ENCODE measurements around the gene PARVG. TPM values are rescaled to one million over a fixed set of nuclear protein-coding genes. Genes with fewer than 3 reads are reported as not detected.

PARVG gene
- total and polyA plus RNA-seq, 2 donors (not counting 3 experiments of a cell fraction or from before 2014, with no cell fraction given) = 0.82 TPM; not detected in 1

DNA sequence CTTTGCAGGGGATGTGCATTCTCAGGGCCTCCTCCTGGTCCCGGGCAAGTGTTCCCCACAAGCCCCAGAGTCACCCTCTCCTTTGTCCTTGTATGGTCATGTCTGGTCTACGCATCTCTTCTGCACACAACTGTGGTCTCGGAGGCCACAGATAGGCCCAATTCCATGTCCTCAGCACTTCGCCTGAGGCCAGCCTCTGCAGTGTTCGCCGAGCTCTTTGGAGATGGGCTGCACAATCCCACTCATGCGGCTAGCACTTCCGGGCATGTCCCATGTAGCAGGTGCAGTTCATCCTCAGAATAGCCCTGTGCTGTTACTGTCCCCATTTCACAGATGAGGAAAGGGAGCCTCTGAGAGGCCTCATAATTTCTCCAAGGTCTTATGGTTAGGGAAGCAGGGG lies 7.6 kb downstream of the PARVG start:
- Histone ChIP-seq H2AFZ (ENCODE audit: low read depth, low read length) (no peak overlapping the region), H3K9me1 (replicated peaks; ENCODE audit: control insufficient read depth, extremely low read depth, insufficient read depth, low read length) (no peaks in the 10 kb centered on the region), H3K36me3 (ENCODE audit: control insufficient read depth in 2 of 2, extremely low read depth in 1 of 2, insufficient read depth in 2 of 2, low read length in 2 of 2) (no peaks in the 10 kb centered on the region), H3K9ac (replicated peaks; ENCODE audit: extremely low read depth, insufficient read depth, low read length) (no peak overlapping the region), H3K27ac (ENCODE audit: insufficient read depth, low read depth, low read length) (no peak overlapping the region), H3K27me3 (ENCODE audit: control insufficient read depth in 2 of 2, insufficient read depth in 2 of 2, low read length in 2 of 2) (no peaks in the 10 kb centered on the region), H3K79me2 (ENCODE audit: control insufficient read depth, insufficient read depth, low read length) (no peaks in the 10 kb centered on the region), H3K4me2 (ENCODE audit: insufficient read depth, low read length) (no peak overlapping the region), H3K9me3 (replicated peaks; ENCODE audit: control insufficient read depth, insufficient read depth, low read length) (no peaks in the 10 kb centered on the region), H3K4me1 (ENCODE audit: control insufficient read depth, extremely low read depth, insufficient read depth, low read length) (no peaks in the 10 kb centered on the region), H4K20me1 (replicated peaks; ENCODE audit: control insufficient read depth, extremely low read depth, insufficient read depth, low read length) (no peaks in the 10 kb centered on the region), H3K4me3 (replicated peaks in 1 of 3; ENCODE audit: insufficient read depth in 1 of 3, low read depth in 1 of 3, low read length in 3 of 3) (no peak overlapping the region)
- DNase-seq (ENCODE audit: low read depth, low spot score) (no peak), FAIRE-seq (no peak)
- TF ChIP-seq MYC (IDR thresholded peaks at IDR 0.05; ENCODE audit: low read depth, low read length) = no peak
- TF ChIP-seq GATA2 (IDR thresholded peaks at IDR 0.05; ENCODE audit: insufficient read depth, insufficient read length, low read depth, low read length) = no peak
- TF ChIP-seq POLR2AphosphoS5 (IDR thresholded peaks at IDR 0.05; ENCODE audit: insufficient read depth, low read depth, low read length) = no peak
- TF ChIP-seq JUN (IDR thresholded peaks at IDR 0.05; ENCODE audit: borderline replicate concordance, insufficient read depth, insufficient read length, low read depth) = no peak
- TF ChIP-seq FOS (IDR thresholded peaks at IDR 0.05; ENCODE audit: borderline replicate concordance, insufficient read depth, low read length) = no peak
- TF ChIP-seq, protein P1, sequence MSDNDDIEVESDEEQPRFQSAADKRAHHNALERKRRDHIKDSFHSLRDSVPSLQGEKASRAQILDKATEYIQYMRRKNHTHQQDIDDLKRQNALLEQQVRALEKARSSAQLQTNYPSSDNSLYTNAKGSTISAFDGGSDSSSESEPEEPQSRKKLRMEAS (IDR thresholded peaks at IDR 0.05; ENCODE audit: insufficient read depth, insufficient read length) = no peak
- no peak for TF ChIP-seq POLR2A (IDR thresholded peaks at IDR 0.05; ENCODE audit: low read depth, low read length)
- TF ChIP-seq EZH2 (IDR thresholded peaks at IDR 0.05; ENCODE audit: borderline replicate concordance, low read depth, low read length, severe bottlenecking) = no peak
- TF ChIP-seq, protein P2, sequence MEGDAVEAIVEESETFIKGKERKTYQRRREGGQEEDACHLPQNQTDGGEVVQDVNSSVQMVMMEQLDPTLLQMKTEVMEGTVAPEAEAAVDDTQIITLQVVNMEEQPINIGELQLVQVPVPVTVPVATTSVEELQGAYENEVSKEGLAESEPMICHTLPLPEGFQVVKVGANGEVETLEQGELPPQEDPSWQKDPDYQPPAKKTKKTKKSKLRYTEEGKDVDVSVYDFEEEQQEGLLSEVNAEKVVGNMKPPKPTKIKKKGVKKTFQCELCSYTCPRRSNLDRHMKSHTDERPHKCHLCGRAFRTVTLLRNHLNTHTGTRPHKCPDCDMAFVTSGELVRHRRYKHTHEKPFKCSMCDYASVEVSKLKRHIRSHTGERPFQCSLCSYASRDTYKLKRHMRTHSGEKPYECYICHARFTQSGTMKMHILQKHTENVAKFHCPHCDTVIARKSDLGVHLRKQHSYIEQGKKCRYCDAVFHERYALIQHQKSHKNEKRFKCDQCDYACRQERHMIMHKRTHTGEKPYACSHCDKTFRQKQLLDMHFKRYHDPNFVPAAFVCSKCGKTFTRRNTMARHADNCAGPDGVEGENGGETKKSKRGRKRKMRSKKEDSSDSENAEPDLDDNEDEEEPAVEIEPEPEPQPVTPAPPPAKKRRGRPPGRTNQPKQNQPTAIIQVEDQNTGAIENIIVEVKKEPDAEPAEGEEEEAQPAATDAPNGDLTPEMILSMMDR (IDR thresholded peaks at IDR 0.05; ENCODE audit: extremely low read depth in 1 of 2, insufficient read depth in 1 of 2, low read depth in 1 of 2, low read length in 2 of 2) = no peak
- ChIA-PET CTCF (no interaction called here), POLR2A (no interaction called here)
- no TSS peak for BruUV-seq (replicated peaks)
- intact Hi-C loops (cut with micrococcal nuclease) (no loop called here), dilution Hi-C loops (cut with MboI; ENCODE audit: extremely low pct_ligation_motif_present, low sequenced_read_pairs) (no loop called here)

Measured in endothelial cell of umbilical vein (primary cell).